HUES48 (cell line): ENCODE data around the gene CNTNAP2.
A peak's percentile ranks its signal among the peaks of the same experiment; 100 is the strongest.

Source experiments
- H3K27ac ChIP-seq: one replicate; pipeline ENCODE4 v1.7.0; 2013; ENCODE audit warnings: low read depth, low read length, inconsistent platforms
- H3K27me3 ChIP-seq: 2 replicates; pipeline ENCODE4 v1.6.1; 2013; ENCODE audit warnings: mild to moderate bottlenecking, low read length; ENCODE audit not compliant: control insufficient read depth, insufficient read depth
- H3K36me3 ChIP-seq: 2 replicates; pipeline ENCODE4 v1.6.1; 2013; ENCODE audit warnings: low read length; ENCODE audit not compliant: control insufficient read depth, insufficient read depth
- H3K4me1 ChIP-seq: 2 replicates; pipeline ENCODE4 v1.6.1; 2013; ENCODE audit warnings: mild to moderate bottlenecking, low read length; ENCODE audit not compliant: control insufficient read depth, insufficient read depth
- H3K4me3 ChIP-seq: 2 replicates; pipeline ENCODE4 v1.5.1; 2013; ENCODE audit warnings: mild to moderate bottlenecking, low read depth, low read length
- H3K9ac ChIP-seq: 2 replicates; pipeline ENCODE4 v1.6.1; 2013; ENCODE audit warnings: mild to moderate bottlenecking, low read depth, low read length, moderate library complexity
- H3K9me3 ChIP-seq: 2 replicates; pipeline ENCODE4 v1.6.1; 2013; ENCODE audit warnings: low read length; ENCODE audit not compliant: control insufficient read depth, insufficient read depth

The CNTNAP2 gene

DNA sequence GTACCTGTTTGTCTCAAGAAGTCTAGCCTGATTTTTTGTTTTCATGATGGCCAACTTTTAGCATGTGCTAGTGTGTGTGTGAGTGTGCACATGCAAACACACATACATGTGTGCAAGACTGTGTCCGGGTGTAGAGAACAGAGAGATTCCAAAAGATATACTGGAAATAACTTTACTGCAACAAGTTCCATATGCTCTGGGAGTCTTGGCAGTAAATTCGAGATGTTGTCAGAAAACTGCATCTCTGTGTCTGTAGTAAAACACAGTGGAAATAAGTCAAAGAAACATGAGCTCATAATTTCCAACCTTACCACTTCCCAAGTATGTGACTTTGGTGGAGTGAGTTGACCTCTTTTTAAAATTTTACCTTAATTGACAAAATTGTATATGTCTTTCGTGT lies 1523.2 kb downstream of the CNTNAP2 start:
- Histone ChIP-seq H3K9me3 (no peaks in the 10 kb centered on the region), H3K27me3 (no peaks in the 10 kb centered on the region), H3K27ac (no peak overlapping the region), H3K9ac (no peak overlapping the region), H3K4me3 (no peak overlapping the region), H3K36me3 (no peaks in the 10 kb centered on the region), H3K4me1 (peaks cover 14% of the 10 kb centered on the region)

DNA sequence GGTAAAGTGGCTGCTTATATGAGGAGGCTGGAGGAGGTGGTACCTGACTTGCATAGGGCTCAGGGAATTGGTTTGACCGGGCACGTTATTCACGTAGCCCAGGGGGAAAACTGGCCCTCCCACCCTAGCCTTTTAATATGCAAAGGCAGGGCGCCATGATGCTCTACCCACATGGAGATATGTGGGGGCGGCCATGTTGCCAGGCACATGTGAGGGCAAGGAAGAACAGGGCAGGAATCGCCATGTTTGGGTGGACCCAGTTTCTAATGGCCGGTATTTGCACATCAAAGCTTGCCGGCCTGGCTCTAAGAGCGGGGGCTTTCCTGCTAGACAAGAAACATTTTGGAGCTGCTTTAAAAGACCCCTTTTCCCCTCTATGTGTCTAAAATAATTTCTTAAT lies 1524.2 kb downstream of the CNTNAP2 start:
- Histone ChIP-seq H3K36me3 (no peaks in the 10 kb centered on the region), H3K9ac (no peak overlapping the region), H3K27ac (no peak overlapping the region), H3K27me3 (no peaks in the 10 kb centered on the region), H3K4me3 (no peak overlapping the region), H3K9me3 (no peaks in the 10 kb centered on the region), H3K4me1 (peaks cover 14% of the 10 kb centered on the region)

GRCh38 chr7:147646568-147646967 lies 1530.0 kb downstream of the CNTNAP2 start:
- Histone ChIP-seq H3K27ac (no peak overlapping the region), H3K4me1 (no peaks in the 10 kb centered on the region), H3K4me3 (no peak overlapping the region), H3K9me3 (no peaks in the 10 kb centered on the region), H3K27me3 (no peaks in the 10 kb centered on the region), H3K36me3 (no peaks in the 10 kb centered on the region), H3K9ac (no peak overlapping the region)

DNA sequence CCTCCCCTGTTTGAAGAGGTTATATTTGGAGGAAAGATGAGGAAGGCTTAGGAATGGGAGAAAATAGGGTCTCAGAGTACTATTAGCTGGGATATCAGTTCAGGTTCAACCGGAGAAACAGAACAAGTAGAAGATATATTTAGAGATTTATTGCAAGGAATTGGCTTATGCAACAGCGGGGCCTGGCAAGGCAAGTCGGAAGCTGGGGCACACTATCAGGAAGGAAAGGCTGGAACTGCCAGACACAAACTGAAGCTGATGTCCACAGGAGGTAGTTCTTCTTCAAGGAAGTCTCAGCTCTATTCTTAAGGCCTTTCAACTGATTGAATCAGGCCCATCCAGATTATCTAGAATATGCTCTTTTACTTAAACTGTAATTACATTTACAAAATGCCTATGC lies 1534.4 kb downstream of the CNTNAP2 start:
- Histone ChIP-seq H3K27me3 (no peaks in the 10 kb centered on the region), H3K4me1 (peaks cover 16% of the 10 kb centered on the region; the same call in 1 of the 2 replicates), H3K36me3 (no peaks in the 10 kb centered on the region), H3K27ac (no peak overlapping the region), H3K9ac (no peak overlapping the region), H3K4me3 (no peak overlapping the region), H3K9me3 (no peaks in the 10 kb centered on the region)

GRCh38 chr7:147651601-147652000 lies 1535.0 kb downstream of the CNTNAP2 start:
- Histone ChIP-seq H3K9ac (no peak overlapping the region), H3K4me1 (peaks cover 16% of the 10 kb centered on the region; the same call in 1 of the 2 replicates), H3K27ac (no peak overlapping the region), H3K36me3 (no peaks in the 10 kb centered on the region), H3K27me3 (no peaks in the 10 kb centered on the region), H3K4me3 (no peak overlapping the region), H3K9me3 (no peaks in the 10 kb centered on the region)

DNA sequence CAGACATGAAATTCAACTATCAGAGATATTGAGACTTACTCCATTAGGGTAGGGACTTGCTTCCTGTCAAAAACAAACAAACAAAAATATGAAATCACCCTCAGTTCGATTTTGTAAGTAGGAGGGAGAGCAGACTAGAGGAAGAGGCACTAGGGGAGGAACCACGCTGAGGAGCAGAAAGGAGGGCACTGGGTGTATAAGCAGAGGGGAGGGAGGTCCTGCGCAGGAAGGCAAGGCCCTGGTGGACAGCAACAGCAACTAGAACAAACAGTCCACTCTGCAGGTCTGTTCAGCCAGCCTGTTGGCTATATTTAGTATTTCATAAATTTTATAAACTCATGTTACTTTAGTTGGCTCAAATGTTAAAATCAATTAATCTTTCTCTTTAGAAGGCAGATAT lies 1536.9 kb downstream of the CNTNAP2 start:
- H3K9me3 ChIP-seq, result no peaks in the 10 kb centered on the region
- H3K4me1 ChIP-seq, result peaks cover 19% of the 10 kb centered on the region
- no peak overlapping the region for H3K9ac ChIP-seq
- H3K4me3 ChIP-seq, result no peak overlapping the region
- H3K27me3 ChIP-seq, result no peaks in the 10 kb centered on the region
- no peak overlapping the region for H3K27ac ChIP-seq
- no peaks in the 10 kb centered on the region for H3K36me3 ChIP-seq

DNA sequence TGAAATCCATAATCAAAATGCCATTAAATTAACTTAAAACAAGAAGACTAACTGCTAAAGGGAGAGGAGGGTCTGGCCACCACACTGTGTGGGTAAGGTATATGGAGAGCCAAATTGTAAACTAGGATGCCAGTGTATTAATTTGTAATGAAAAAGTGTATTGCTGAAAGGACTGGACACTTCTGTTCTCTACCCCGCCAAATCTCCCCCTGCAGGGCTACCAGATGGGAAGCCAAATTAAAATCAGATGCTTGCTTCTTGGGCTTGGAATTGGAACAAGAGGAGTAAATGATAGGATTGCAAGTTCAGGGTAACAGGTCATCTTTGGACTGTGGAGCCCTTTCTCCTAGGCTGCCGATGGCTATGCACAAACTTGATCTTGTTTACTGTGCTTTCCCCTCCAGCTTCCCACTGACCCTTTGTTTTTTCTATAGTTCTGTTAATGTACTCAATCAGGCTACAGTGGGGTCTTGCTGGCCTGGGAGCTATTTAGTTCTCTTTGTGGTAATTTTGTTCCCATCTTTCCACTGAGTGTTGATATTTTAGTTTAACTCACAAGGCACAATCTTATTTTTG lies 1541.9 kb downstream of the CNTNAP2 start:
- Histone ChIP-seq H3K4me3 (no peak overlapping the region), H3K27me3 (no peaks in the 10 kb centered on the region), H3K9ac (no peak overlapping the region), H3K36me3 (no peaks in the 10 kb centered on the region), H3K27ac (peak overlapping the region; percentile 51), H3K9me3 (no peaks in the 10 kb centered on the region), H3K4me1 (peaks cover 28% of the 10 kb centered on the region)

GRCh38 chr7:147659036-147659995 lies 1542.7 kb downstream of the CNTNAP2 start:
- H3K9me3 ChIP-seq, result no peaks in the 10 kb centered on the region
- peaks cover 20% of the 10 kb centered on the region for H3K4me1 ChIP-seq
- H3K36me3 ChIP-seq, result no peaks in the 10 kb centered on the region
- H3K9ac ChIP-seq, result no peak overlapping the region
- H3K4me3 ChIP-seq, result no peak overlapping the region
- no peaks in the 10 kb centered on the region for H3K27me3 ChIP-seq
- H3K27ac ChIP-seq, result peak overlapping the region; percentile 51

- Histone ChIP-seq H3K4me3 (no peak overlapping the region), H3K27me3 (no peaks in the 10 kb centered on the region), H3K9ac (no peak overlapping the region), H3K9me3 (no peaks in the 10 kb centered on the region), H3K36me3 (no peaks in the 10 kb centered on the region), H3K27ac (no peak overlapping the region), H3K4me1 (0 out of 2 replicates have a peak, but pooled peaks cover 2% of the 10 kb centered on the region)
These were observed 1547.9 kb downstream of the CNTNAP2 start for GRCh38 chr7:147664541-147664940.

DNA sequence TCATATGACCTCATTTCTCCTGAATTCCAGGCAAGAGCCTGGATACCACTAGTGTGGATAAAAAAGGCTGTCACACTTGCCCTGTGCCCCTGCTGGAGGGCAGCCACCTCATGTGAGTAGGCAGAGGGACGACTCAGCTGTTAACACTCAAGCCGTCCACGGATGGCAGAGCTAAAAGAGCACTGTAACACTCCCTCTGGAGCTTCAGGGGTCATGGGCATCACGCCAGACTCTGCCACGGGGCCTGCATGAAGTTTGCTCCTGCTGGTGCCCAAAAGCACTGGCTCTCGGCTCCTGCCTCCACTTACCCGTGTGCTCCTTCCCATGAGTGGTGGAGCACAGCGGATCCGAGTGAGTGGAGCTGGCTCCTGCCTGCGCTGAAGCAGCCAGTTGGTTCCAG lies 1554.2 kb downstream of the CNTNAP2 start:
- H3K4me3 ChIP-seq, result no peak overlapping the region
- no peaks in the 10 kb centered on the region for H3K9me3 ChIP-seq
- no peak overlapping the region for H3K9ac ChIP-seq
- H3K4me1 ChIP-seq, result no peaks in the 10 kb centered on the region
- no peak overlapping the region for H3K27ac ChIP-seq
- no peaks in the 10 kb centered on the region for H3K27me3 ChIP-seq
- H3K36me3 ChIP-seq, result no peaks in the 10 kb centered on the region

- Histone ChIP-seq H3K9me3 (no peaks in the 10 kb centered on the region), H3K27ac (no peak overlapping the region), H3K27me3 (no peaks in the 10 kb centered on the region), H3K4me3 (no peak overlapping the region), H3K4me1 (no peaks in the 10 kb centered on the region), H3K9ac (no peak overlapping the region), H3K36me3 (no peaks in the 10 kb centered on the region)
These were observed 1558.1 kb downstream of the CNTNAP2 start for GRCh38 chr7:147674705-147675104.
